Body of pancreas (tissue), 4 donors: Measurements from ENCODE around the gene RTF1. TPM values are rescaled to one million over a fixed set of nuclear protein-coding genes. Genes with fewer than 3 reads are reported as not detected.
"Not testable (repeated sequence)": the region's sequence is repeated elsewhere in the genome, so short reads cannot be mapped to it uniquely, and the experiment has no call there.

ENCODE experiments used
- ATAC-seq: fragments of 150-250 bp; one replicate; pipeline ENCODE4 v1.9.1; 2016
- DNase-seq, 4 donors: peaks; one replicate each; pipeline ENCODE4 v3.0.0-alpha.2; 2019
- H3K27ac ChIP-seq, 4 donors: fragments of 200-600 bp; sonication (generic); 1 replicate in 3 of 4; 2 replicates in 1 of 4; pipeline versions ENCODE4 v1.5.1 to v1.6.1; 2016 to 2019; ENCODE audit warnings: mild to moderate bottlenecking in 1 of 4, mixed read lengths in 1 of 4, moderate library complexity in 1 of 4
- H3K27me3 ChIP-seq, 2 donors: fragments of 200-600 bp; sonication (generic); one replicate each; pipeline ENCODE4 v1.6.0; 2016; ENCODE audit warnings: mild to moderate bottlenecking in 1 of 2
- H3K36me3 ChIP-seq, 2 donors: fragments of 200-600 bp; sonication (generic); replicated peaks in 1 of 2; 2 replicates each; pipeline ENCODE4 v1.5.1; 2016; ENCODE audit warnings: low read depth in 2 of 2; ENCODE audit not compliant: insufficient read depth in 1 of 2
- H3K4me1 ChIP-seq: fragments of 200-600 bp; sonication (generic); one replicate; pipeline ENCODE4 v1.6.0; 2016
- H3K4me3 ChIP-seq, 2 donors: fragments of 200-600 bp; sonication (generic); 1 replicate in 1 of 2; 2 replicates in 1 of 2; pipeline ENCODE4 v1.5.1; 2016 to 2019
- H3K9me3 ChIP-seq, 3 donors: fragments of 200-600 bp; sonication (generic); 1 replicate in 2 of 3; 2 replicates in 1 of 3; pipeline ENCODE4 v1.5.1; 2016
- CTCF ChIP-seq, 7 experiments: fragments of 450-650 bp in 4 of 7; fragments of 200-600 bp in 3 of 7; sonication (generic) in 3 of 7; IDR thresholded peaks; one replicate each; pipeline ENCODE4 v1.5.1; 2016 to 2019; ENCODE audit warnings: antibody characterized with exemption in 7 of 7
- POLR2A ChIP-seq, 3 donors: fragments of 450-650 bp; IDR thresholded peaks; one replicate each; pipeline ENCODE4 v1.6.1; 2016; ENCODE audit warnings: antibody characterized with exemption in 3 of 3, mild to moderate bottlenecking in 2 of 3
- WGBS, 2 donors: methylation state at CpG; one replicate each; pipeline ENCODE4 v1.1.5; 2017; 5-methylcytosine and 5-hydroxymethylcytosine counted together
- intact Hi-C: fragments of 100-400 bp; cut with DNase I; formaldehyde crosslinking; loops from one replicate; pipeline ENCODE4 v1.15.1; 2023
- total RNA-seq, 2 donors: library from RNA; depleted of rRNA; stranded (reverse); fragments of >200 nt; gene quantifications; one replicate each; pipeline ENCODE4 v1.1.0, GENCODE V29; 2016

The RTF1 gene
- 10 to 100 TPM; 10.9 to 22.1 TPM for total RNA-seq

GRCh38 chr15:41416742-41417417 is at the start of gene RTF1:
TSS of gene RTF1 (plus strand) at chr15:41417095. CDS start at chr15:41417116, 21 bp downstream.
- Histone ChIP-seq H3K9me3 (no peaks in the 10 kb centered on the region), H3K27me3 (no peaks in the 10 kb centered on the region), H3K4me1 (peaks cover 39% of the 10 kb centered on the region), H3K27ac (peak within 1 kb of the TSS; percentile 52 to 88 (median 82)), H3K36me3 (no peaks in the 10 kb centered on the region), H3K4me3 (peak within 1 kb of the TSS; percentile 97 to 99)
- ATAC-seq (peak; percentile 97), DNase-seq (peak; percentile 95 to 97 (median 96))
- WGBS, 2 donors = 0 to 1% methylated on average over 20 to 73 of the region's 74 CpGs
- intact Hi-C loops = no loop called here
- TF ChIP-seq POLR2A (IDR thresholded peaks at IDR 0.05) = peak; percentile 66 to 80 (median 68)
- TF ChIP-seq CTCF (IDR thresholded peaks at IDR 0.05) = no peak

GRCh38 chr15:41367418-41367817 is 49.5 kb upstream of the RTF1 start:
- no peak overlapping the region for H3K27ac ChIP-seq
- no peaks in the 10 kb centered on the region for H3K4me1 ChIP-seq
- H3K27me3 ChIP-seq = no peaks in the 10 kb centered on the region
- no peaks in the 10 kb centered on the region for H3K9me3 ChIP-seq
- no peak overlapping the region for H3K4me3 ChIP-seq
- no peak for TF ChIP-seq POLR2A (IDR thresholded peaks at IDR 0.05)
- no peak for TF ChIP-seq CTCF (IDR thresholded peaks at IDR 0.05)
- intact Hi-C loops = no loop called here
- DNase-seq = no peak
- no peak for ATAC-seq
- WGBS, 2 donors = 85 to 100% methylated on average over 1 to 3 of the region's 3 CpGs
- H3K36me3 ChIP-seq = no peaks in the 10 kb centered on the region

GRCh38 chr15:41377978-41378377 is 38.9 kb upstream of the RTF1 start:
- H3K4me3 ChIP-seq = no peak overlapping the region
- H3K36me3 ChIP-seq = no peaks in the 10 kb centered on the region
- H3K27ac ChIP-seq = no peak overlapping the region
- ATAC-seq (no peak), DNase-seq (no peak)
- 91 to 100% methylated on average over 4 of the region's 4 CpGs for WGBS, 2 donors
- H3K4me1 ChIP-seq = no peaks in the 10 kb centered on the region
- H3K9me3 ChIP-seq = no peaks in the 10 kb centered on the region
- intact Hi-C loops = no loop called here
- TF ChIP-seq POLR2A (IDR thresholded peaks at IDR 0.05) (no peak), CTCF (IDR thresholded peaks at IDR 0.05) (no peak)
- H3K27me3 ChIP-seq = no peaks in the 10 kb centered on the region

- 87 to 98% methylated on average over 9 of the region's 9 CpGs for WGBS, 2 donors
- H3K4me1 ChIP-seq, DNase-seq, H3K27me3 ChIP-seq, H3K36me3 ChIP-seq, H3K27ac ChIP-seq, H3K4me3 ChIP-seq, intact Hi-C loops, H3K9me3 ChIP-seq, ATAC-seq: not testable (repeated sequence)
Measured at GRCh38 chr15:41383974-41384749, 32.7 kb upstream of the RTF1 start.

GRCh38 chr15:41387646-41388045 is 29.2 kb upstream of the RTF1 start:
- Histone ChIP-seq H3K27ac (no peak overlapping the region), H3K36me3 (peaks cover 0 to 6% of the 10 kb centered on the region in 2 donors)

More at GRCh38 chr15:41387646-41388045, 29.2 kb upstream of the RTF1 start:
- no peak for ATAC-seq
- no peaks in the 10 kb centered on the region for H3K27me3 ChIP-seq
- DNase-seq = no peak
- intact Hi-C loops = no loop called here
- no peak overlapping the region for H3K4me3 ChIP-seq
- 88 to 97% methylated on average over 6 of the region's 6 CpGs for WGBS, 2 donors
- TF ChIP-seq POLR2A (IDR thresholded peaks at IDR 0.05) (no peak), CTCF (IDR thresholded peaks at IDR 0.05) (no peak)
- no peaks in the 10 kb centered on the region for H3K9me3 ChIP-seq
- no peaks in the 10 kb centered on the region for H3K4me1 ChIP-seq
